DOHH2 (cell line): ENCODE results near the gene RAB38.

Experiments used
- H3F3A ChIP-seq: fragments of 200-600 bp; sonication (generic), shearing (Covaris generic); 2 replicates; pipeline ENCODE4 v1.6.0; 2016; ENCODE audit warnings: antibody characterized with exemption, mild to moderate bottlenecking; ENCODE audit not compliant: control insufficient read depth, insufficient read depth
- H3K27ac ChIP-seq: fragments of 200-600 bp; sonication (generic); 2 replicates; pipeline ENCODE4 v1.5.1; 2014; ENCODE audit warnings: low read depth, mild to moderate bottlenecking, low read length, moderate library complexity
- H3K27me3 ChIP-seq: fragments of 200-600 bp; sonication (generic); 2 replicates; pipeline ENCODE4 v1.6.1; 2014; ENCODE audit warnings: mild to moderate bottlenecking, low read length, mixed read lengths; ENCODE audit not compliant: control insufficient read depth
- H3K36me3 ChIP-seq: fragments of 200-600 bp; sonication (generic); 2 replicates; pipeline ENCODE4 v1.6.1; 2014; ENCODE audit warnings: mild to moderate bottlenecking, low read length, moderate library complexity, mixed read lengths; ENCODE audit not compliant: control insufficient read depth
- H3K4me1 ChIP-seq: fragments of 200-600 bp; sonication (generic); 2 replicates; pipeline ENCODE4 v1.6.1; 2014; ENCODE audit warnings: mild to moderate bottlenecking, low read length, mixed read lengths; ENCODE audit not compliant: control insufficient read depth
- H3K4me2 ChIP-seq: fragments of 200-600 bp; sonication (generic); 2 replicates; pipeline ENCODE4 v1.6.0; 2014; ENCODE audit warnings: mild to moderate bottlenecking, low read length, moderate library complexity
- H3K4me3 ChIP-seq: fragments of 200-600 bp; sonication (generic); 2 replicates; pipeline ENCODE4 v1.5.1; 2014; ENCODE audit warnings: mild to moderate bottlenecking, low read length, mixed read lengths
- H3K79me2 ChIP-seq: fragments of 200-600 bp; sonication (generic); 2 replicates; pipeline ENCODE4 v1.6.1; 2014; ENCODE audit warnings: mild to moderate bottlenecking, low read length, mixed read lengths; ENCODE audit not compliant: control insufficient read depth
- H3K9me2 ChIP-seq: fragments of 200-600 bp; sonication (generic); replicated peaks from 2 replicates; pipeline ENCODE4 v1.6.1; 2014; ENCODE audit warnings: mild to moderate bottlenecking, low read length, mixed read lengths; ENCODE audit not compliant: control insufficient read depth
- H3K9me3 ChIP-seq: fragments of 200-600 bp; sonication (generic); 2 replicates; pipeline ENCODE4 v1.6.1; 2014; ENCODE audit warnings: antibody characterized with exemption, low read length, mixed read lengths; ENCODE audit not compliant: control insufficient read depth, insufficient read depth
- H4K20me1 ChIP-seq: fragments of 200-600 bp; sonication (generic); 2 replicates; pipeline ENCODE4 v1.6.0; 2014; ENCODE audit warnings: low read depth, mild to moderate bottlenecking, antibody characterized with exemption, low read length, moderate library complexity; ENCODE audit not compliant: control insufficient read depth, insufficient read depth
- CTCF ChIP-seq: fragments of 200-600 bp; sonication (generic); IDR thresholded peaks from one replicate; pipeline ENCODE4 v1.5.1; 2014; ENCODE audit warnings: antibody characterized with exemption, mild to moderate bottlenecking, low read depth, low read length; ENCODE audit not compliant: poor library complexity, severe bottlenecking
- EZH2phosphoT487 ChIP-seq: fragments of 200-600 bp; sonication (generic); IDR thresholded peaks from 2 replicates; pipeline ENCODE4 v1.6.1; 2017; ENCODE audit warnings: borderline replicate concordance, mild to moderate bottlenecking, antibody characterized with exemption, low read length, moderate library complexity, mixed read lengths

RAB38 gene

GRCh38 chr11:88208745-88209144 is 33.5 kb upstream of the RAB38 start:
- no peaks in the 10 kb centered on the region for H3K4me1 ChIP-seq
- TF ChIP-seq CTCF (no peak), EZH2phosphoT487 (no peak)

GRCh38 chr11:88206751-88207150 is 31.5 kb upstream of the RAB38 start:
- no peak overlapping the region for H3K27ac ChIP-seq
- no peaks in the 10 kb centered on the region for H3F3A ChIP-seq
- no peak for TF ChIP-seq EZH2phosphoT487
- TF ChIP-seq CTCF = no peak
- no peaks in the 10 kb centered on the region for H3K9me2 ChIP-seq
- H4K20me1 ChIP-seq = no peaks in the 10 kb centered on the region
- no peaks in the 10 kb centered on the region for H3K79me2 ChIP-seq
- no peak overlapping the region for H3K4me3 ChIP-seq
- no peak overlapping the region for H3K4me2 ChIP-seq
- no peaks in the 10 kb centered on the region for H3K27me3 ChIP-seq
- H3K4me1 ChIP-seq = no peaks in the 10 kb centered on the region
- H3K9me3 ChIP-seq = no peaks in the 10 kb centered on the region
- no peaks in the 10 kb centered on the region for H3K36me3 ChIP-seq

More at GRCh38 chr11:88208745-88209144, 33.5 kb upstream of the RAB38 start:
- H3K27ac ChIP-seq = no peak overlapping the region
- no peaks in the 10 kb centered on the region for H3F3A ChIP-seq
- no peaks in the 10 kb centered on the region for H3K27me3 ChIP-seq
- no peak overlapping the region for H3K4me3 ChIP-seq
- H3K79me2 ChIP-seq = no peaks in the 10 kb centered on the region
- no peaks in the 10 kb centered on the region for H4K20me1 ChIP-seq
- H3K36me3 ChIP-seq = no peaks in the 10 kb centered on the region
- no peaks in the 10 kb centered on the region for H3K9me3 ChIP-seq
- no peak overlapping the region for H3K4me2 ChIP-seq
- H3K9me2 ChIP-seq = no peaks in the 10 kb centered on the region

- no peaks in the 10 kb centered on the region for H3K36me3 ChIP-seq
- no peak overlapping the region for H3K4me3 ChIP-seq
- no peak overlapping the region for H3K4me2 ChIP-seq
- H3K79me2 ChIP-seq = no peaks in the 10 kb centered on the region
- no peaks in the 10 kb centered on the region for H4K20me1 ChIP-seq
- H3K27ac ChIP-seq = no peak overlapping the region
- H3K4me1 ChIP-seq = no peaks in the 10 kb centered on the region
- H3K9me3 ChIP-seq = no peaks in the 10 kb centered on the region
- H3K9me2 ChIP-seq = no peaks in the 10 kb centered on the region
- no peaks in the 10 kb centered on the region for H3F3A ChIP-seq
- TF ChIP-seq CTCF = no peak
- TF ChIP-seq EZH2phosphoT487 = no peak
- no peaks in the 10 kb centered on the region for H3K27me3 ChIP-seq
These were observed 29.1 kb upstream of the RAB38 start for GRCh38 chr11:88204353-88204752.

- H3K27me3 ChIP-seq = no peaks in the 10 kb centered on the region
- no peak overlapping the region for H3K4me3 ChIP-seq
- H3K4me2 ChIP-seq = no peak overlapping the region
- no peaks in the 10 kb centered on the region for H3K79me2 ChIP-seq
- no peaks in the 10 kb centered on the region for H3K36me3 ChIP-seq
- no peaks in the 10 kb centered on the region for H4K20me1 ChIP-seq
- no peak overlapping the region for H3K27ac ChIP-seq
- TF ChIP-seq CTCF (no peak), EZH2phosphoT487 (no peak)
- no peaks in the 10 kb centered on the region for H3F3A ChIP-seq
- no peaks in the 10 kb centered on the region for H3K9me3 ChIP-seq
- no peaks in the 10 kb centered on the region for H3K9me2 ChIP-seq
- H3K4me1 ChIP-seq = no peaks in the 10 kb centered on the region
These were observed 28.4 kb upstream of the RAB38 start for GRCh38 chr11:88203604-88204003.
